ENCODE data around the gene HOXA4. TPM values are rescaled to one million over a fixed set of nuclear protein-coding genes. Genes with fewer than 3 reads are reported as not detected.

Gene HOXA4
- total and polyA plus RNA-seq, 2 experiments from 2014 or later = not detected

DNA sequence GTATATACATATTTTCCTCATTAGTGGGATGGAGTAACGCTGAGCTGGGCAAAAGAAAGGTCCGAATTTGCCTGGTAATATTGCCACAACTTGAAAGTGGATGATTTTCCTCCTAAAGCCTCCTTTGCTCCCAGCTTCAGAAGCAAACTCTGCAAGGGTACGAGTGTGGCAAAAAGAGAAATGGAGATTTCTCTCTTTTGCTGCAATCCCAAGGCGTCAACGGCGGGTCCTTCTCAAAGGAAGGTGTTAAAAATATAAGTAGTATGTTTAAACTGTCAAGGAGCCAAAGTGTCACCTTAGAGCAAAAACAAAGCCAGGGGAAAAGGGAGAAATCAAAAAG lies 15.7 kb downstream of the HOXA4 start:
- H3K36me3 ChIP-seq (ENCODE audit: insufficient read depth) = no peaks in the 10 kb centered on the region
- H4K20me1 ChIP-seq (replicated peaks; ENCODE audit: insufficient read depth) = peaks cover 66% of the 10 kb centered on the region
- 0 out of 2 replicates have a peak overlapping the region, but pooled peaks have one; percentile 36 for H3K4me2 ChIP-seq
- peaks cover 31% of the 10 kb centered on the region for H3K4me1 ChIP-seq (ENCODE audit: insufficient read depth)
- H3K36me3 Mint-ChIP-seq (ENCODE audit: low read depth) = no peaks in the 10 kb centered on the region
- H3K27ac Mint-ChIP-seq = no peak overlapping the region
- H3K27ac ChIP-seq (ENCODE audit: low read depth) = no peak overlapping the region
- ATAC-seq (no peak), DNase-seq (ENCODE audit: low spot score) (no peak)
- peaks cover 12% of the 10 kb centered on the region; the same call in 2 of the 3 replicates for H3K9me3 Mint-ChIP-seq
- H3K4me3 Mint-ChIP-seq = no peak overlapping the region
- H3K9me2 ChIP-seq (ENCODE audit: insufficient read depth) = no peaks in the 10 kb centered on the region
- H3K4me3 ChIP-seq = 0 out of 2 replicates have a peak overlapping the region, but pooled peaks have one; percentile 26
- peaks cover 49% of the 10 kb centered on the region for H3F3A ChIP-seq (replicated peaks; ENCODE audit: low read depth)
- H3K27me3 Mint-ChIP-seq (ENCODE audit: insufficient read depth, low read depth, poor library complexity) = peaks cover 95% of the 10 kb centered on the region
- H3K4me1 Mint-ChIP-seq = peaks cover 13% of the 10 kb centered on the region
- no peaks in the 10 kb centered on the region for H3K79me2 ChIP-seq (replicated peaks; ENCODE audit: insufficient read depth)
- peaks cover 97% of the 10 kb centered on the region for H3K27me3 ChIP-seq (ENCODE audit: insufficient read depth)
- no peak overlapping the region for H2AFZ ChIP-seq
- TF ChIP-seq EZH2 (IDR thresholded peaks at IDR 0.05; ENCODE audit: low read depth, unreplicated experiment) = no peak
- no peak for TF ChIP-seq NANOG (IDR thresholded peaks at IDR 0.05; ENCODE audit: borderline replicate concordance)
- TF ChIP-seq, protein P1, sequence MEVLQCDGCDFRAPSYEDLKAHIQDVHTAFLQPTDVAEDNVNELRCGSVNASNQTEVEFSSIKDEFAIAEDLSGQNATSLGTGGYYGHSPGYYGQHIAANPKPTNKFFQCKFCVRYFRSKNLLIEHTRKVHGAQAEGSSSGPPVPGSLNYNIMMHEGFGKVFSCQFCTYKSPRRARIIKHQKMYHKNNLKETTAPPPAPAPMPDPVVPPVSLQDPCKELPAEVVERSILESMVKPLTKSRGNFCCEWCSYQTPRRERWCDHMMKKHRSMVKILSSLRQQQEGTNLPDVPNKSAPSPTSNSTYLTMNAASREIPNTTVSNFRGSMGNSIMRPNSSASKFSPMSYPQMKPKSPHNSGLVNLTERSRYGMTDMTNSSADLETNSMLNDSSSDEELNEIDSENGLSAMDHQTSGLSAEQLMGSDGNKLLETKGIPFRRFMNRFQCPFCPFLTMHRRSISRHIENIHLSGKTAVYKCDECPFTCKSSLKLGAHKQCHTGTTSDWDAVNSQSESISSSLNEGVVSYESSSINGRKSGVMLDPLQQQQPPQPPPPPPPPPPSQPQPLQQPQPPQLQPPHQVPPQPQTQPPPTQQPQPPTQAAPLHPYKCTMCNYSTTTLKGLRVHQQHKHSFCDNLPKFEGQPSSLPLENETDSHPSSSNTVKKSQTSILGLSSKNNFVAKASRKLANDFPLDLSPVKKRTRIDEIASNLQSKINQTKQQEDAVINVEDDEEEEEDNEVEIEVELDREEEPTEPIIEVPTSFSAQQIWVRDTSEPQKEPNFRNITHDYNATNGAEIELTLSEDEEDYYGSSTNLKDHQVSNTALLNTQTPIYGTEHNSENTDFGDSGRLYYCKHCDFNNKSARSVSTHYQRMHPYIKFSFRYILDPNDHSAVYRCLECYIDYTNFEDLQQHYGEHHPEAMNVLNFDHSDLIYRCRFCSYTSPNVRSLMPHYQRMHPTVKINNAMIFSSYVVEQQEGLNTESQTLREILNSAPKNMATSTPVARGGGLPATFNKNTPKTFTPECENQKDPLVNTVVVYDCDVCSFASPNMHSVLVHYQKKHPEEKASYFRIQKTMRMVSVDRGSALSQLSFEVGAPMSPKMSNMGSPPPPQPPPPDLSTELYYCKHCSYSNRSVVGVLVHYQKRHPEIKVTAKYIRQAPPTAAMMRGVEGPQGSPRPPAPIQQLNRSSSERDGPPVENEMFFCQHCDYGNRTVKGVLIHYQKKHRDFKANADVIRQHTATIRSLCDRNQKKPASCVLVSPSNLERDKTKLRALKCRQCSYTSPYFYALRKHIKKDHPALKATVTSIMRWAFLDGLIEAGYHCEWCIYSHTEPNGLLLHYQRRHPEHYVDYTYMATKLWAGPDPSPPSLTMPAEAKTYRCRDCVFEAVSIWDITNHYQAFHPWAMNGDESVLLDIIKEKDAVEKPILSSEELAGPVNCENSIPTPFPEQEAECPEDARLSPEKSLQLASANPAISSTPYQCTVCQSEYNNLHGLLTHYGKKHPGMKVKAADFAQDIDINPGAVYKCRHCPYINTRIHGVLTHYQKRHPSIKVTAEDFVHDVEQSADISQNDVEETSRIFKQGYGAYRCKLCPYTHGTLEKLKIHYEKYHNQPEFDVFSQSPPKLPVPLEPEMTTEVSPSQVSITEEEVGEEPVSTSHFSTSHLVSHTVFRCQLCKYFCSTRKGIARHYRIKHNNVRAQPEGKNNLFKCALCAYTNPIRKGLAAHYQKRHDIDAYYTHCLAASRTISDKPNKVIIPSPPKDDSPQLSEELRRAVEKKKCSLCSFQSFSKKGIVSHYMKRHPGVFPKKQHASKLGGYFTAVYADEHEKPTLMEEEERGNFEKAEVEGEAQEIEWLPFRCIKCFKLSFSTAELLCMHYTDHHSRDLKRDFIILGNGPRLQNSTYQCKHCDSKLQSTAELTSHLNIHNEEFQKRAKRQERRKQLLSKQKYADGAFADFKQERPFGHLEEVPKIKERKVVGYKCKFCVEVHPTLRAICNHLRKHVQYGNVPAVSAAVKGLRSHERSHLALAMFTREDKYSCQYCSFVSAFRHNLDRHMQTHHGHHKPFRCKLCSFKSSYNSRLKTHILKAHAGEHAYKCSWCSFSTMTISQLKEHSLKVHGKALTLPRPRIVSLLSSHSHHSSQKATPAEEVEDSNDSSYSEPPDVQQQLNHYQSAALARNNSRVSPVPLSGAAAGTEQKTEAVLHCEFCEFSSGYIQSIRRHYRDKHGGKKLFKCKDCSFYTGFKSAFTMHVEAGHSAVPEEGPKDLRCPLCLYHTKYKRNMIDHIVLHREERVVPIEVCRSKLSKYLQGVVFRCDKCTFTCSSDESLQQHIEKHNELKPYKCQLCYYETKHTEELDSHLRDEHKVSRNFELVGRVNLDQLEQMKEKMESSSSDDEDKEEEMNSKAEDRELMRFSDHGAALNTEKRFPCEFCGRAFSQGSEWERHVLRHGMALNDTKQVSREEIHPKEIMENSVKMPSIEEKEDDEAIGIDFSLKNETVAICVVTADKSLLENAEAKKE (CRISPR knock-in tag; IDR thresholded peaks at IDR 0.05) = no peak

DNA sequence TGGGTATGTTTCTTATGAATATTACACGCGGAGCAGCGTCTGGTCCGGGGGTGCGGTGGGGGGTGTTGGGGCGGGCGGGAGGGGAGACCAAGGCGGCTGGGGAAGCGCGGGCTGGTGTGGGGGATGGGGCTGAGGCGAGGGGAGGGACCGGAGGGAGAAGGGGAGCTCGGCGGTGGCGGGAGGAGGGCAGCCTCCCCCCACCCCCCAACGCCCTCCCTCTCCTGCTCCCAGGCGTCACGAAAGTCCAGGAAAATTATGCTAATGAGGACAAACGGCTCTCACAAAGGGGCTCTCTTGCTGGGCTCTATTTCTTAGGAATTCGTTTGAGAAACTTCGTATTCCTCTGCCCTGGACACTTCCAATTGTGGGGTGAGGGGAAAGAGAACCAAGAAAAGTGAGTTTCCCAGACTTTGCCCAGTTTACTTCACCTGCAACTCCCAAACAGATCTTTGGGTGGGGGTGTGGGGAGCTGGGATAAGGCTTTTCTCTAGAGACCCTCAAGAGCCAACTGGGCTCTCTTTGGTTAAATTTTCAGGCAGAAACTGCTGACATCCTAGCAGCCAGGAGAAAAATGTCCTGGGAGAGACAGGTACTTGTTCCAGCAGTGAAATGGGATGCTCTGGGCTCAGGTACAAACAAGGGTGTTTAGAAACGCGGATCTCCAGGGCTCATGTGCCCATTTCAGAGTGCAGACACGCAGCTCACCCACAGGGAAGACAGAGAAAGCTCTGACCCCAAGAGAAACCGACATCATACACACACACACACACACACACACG lies 16.4 kb downstream of the HOXA4 start:
- H3K27me3 Mint-ChIP-seq (ENCODE audit: insufficient read depth, low read depth, poor library complexity) = peaks cover 95% of the 10 kb centered on the region
- Histone ChIP-seq H3K9me2 (ENCODE audit: insufficient read depth) (no peaks in the 10 kb centered on the region), H3K4me2 (peak overlapping the region; percentile 48; the same call in 1 of the 2 replicates), H4K20me1 (replicated peaks; ENCODE audit: insufficient read depth) (peaks cover 66% of the 10 kb centered on the region), H3K27me3 (ENCODE audit: insufficient read depth) (peaks cover 97% of the 10 kb centered on the region), H3K79me2 (replicated peaks; ENCODE audit: insufficient read depth) (no peaks in the 10 kb centered on the region), H2AFZ (no peak overlapping the region), H3K4me1 (ENCODE audit: insufficient read depth) (peaks cover 31% of the 10 kb centered on the region), H3K36me3 (ENCODE audit: insufficient read depth) (no peaks in the 10 kb centered on the region), H3K27ac (ENCODE audit: low read depth) (no peak overlapping the region), H3F3A (replicated peaks; ENCODE audit: low read depth) (peaks cover 49% of the 10 kb centered on the region), H3K4me3 (peak overlapping the region; percentile 34; the same call in 1 of the 2 replicates)
- peak; percentile 41 for DNase-seq (ENCODE audit: low spot score)
- H3K4me3 Mint-ChIP-seq = peak overlapping the region; percentile 37; the same call in 1 of the 3 replicates
- no peak; the same call in 2 of the 3 replicates for ATAC-seq
- peaks cover 12% of the 10 kb centered on the region; the same call in 2 of the 3 replicates for H3K9me3 Mint-ChIP-seq
- no peak overlapping the region for H3K27ac Mint-ChIP-seq
- TF ChIP-seq EZH2phosphoT487 (IDR thresholded peaks at IDR 0.05; ENCODE audit: unreplicated experiment) (peak; percentile 91), ZNF114 (CRISPR knock-in tag; IDR thresholded peaks at IDR 0.05) (no peak), EZH2 (IDR thresholded peaks at IDR 0.05; ENCODE audit: low read depth, unreplicated experiment) (peak; percentile 99)
- H3K4me1 Mint-ChIP-seq = peaks cover 13% of the 10 kb centered on the region
- H3K36me3 Mint-ChIP-seq (ENCODE audit: low read depth) = no peaks in the 10 kb centered on the region

Measured in GM23338 (cell line).